ENCODE measurements around the gene ZNF862.

ZNF862 gene

GRCh38 chr7:149811831-149812490, 26.2 kb upstream of the ZNF862 start:
- no peak for FAIRE-seq

- no peak for FAIRE-seq
Observed at GRCh38 chr7:149813254-149814035, 24.7 kb upstream of the ZNF862 start.

DNA sequence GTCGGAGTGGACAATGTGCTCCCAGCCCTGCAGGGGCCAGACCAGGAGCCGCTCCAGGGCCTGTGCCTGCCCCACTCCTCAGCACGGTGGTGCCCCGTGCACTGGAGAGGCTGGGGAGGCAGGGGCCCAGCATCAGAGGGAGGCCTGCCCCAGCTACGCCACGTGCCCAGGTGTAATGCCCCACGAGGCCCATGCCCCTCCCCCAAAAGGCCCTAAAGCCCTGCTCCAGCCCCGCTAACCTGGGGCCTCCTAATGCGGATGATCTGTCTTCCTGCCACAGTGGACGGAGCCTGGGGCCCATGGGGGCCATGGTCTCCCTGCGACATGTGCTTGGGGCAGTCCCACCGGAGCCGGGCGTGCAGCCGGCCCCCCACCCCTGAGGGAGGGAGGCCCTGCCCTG, 23.7 kb upstream of the ZNF862 start:
- no peak for FAIRE-seq

DNA sequence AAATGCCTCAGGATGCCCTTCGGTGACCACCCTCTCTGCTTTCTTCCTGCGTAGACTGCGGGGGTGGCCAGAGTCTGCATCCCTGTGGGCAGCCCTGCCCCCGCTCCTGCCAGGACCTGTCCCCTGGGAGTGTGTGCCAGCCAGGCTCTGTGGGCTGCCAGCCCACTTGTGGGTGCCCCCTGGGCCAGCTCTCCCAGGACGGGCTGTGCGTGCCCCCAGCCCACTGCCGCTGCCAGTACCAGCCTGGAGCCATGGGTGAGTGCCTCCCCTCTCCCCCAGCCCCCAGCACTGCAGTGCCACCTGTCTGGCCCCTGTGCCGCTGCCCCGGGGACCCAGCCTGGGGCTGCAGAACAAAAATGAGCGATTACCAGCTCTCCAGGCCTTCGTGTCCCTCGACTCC, 23.1 kb upstream of the ZNF862 start:
- no peak for FAIRE-seq

DNA sequence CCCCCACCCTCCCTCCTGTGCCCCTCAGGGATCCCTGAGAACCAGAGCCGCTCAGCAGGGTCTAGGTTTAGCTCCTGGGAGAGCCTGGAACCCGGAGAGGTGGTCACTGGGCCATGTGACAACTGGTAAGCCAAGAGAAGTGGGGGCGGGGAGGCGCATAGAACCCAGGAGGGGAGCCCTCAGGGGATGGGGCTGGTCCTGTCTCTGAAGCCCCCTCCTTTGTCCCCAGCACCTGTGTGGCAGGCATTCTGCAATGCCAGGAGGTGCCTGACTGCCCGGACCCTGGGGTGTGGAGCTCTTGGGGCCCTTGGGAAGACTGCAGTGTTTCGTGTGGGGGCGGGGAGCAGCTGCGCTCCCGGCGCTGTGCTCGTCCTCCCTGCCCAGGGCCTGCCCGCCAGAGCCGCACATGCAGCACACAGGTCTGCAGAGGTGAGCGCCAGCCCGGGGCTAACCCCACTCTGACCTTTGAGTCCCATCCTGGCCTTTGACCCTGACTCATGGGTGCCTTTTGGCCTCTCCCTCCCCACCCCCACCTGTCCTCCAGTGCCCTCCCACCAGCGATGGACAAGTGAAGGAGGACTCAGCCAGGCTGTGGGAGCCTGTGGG, 22.4 kb upstream of the ZNF862 start:
- no peak for FAIRE-seq

- no peak for FAIRE-seq
Observed at GRCh38 chr7:149816267-149816751, 21.9 kb upstream of the ZNF862 start.

DNA sequence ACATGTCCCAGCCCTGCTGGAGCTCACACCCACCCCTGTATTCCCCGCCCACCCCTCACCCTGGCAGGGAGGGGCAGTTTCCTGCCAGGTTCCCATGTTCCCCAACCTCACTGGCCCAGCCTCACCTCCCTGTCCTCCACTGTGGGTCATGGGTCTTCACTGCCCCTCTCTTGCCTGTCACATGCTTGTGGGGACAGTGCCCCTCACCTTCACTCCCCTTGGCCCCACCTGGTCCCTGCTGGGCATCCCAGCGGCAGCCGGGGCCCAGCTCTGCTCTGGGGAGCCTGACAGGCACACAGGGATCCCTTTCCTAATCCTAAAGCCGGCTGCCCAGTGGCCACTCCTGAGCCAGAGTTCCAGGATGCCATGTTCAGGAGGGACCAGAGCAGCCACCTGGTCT, 21.4 kb upstream of the ZNF862 start:
- FAIRE-seq, result no peak

DNA sequence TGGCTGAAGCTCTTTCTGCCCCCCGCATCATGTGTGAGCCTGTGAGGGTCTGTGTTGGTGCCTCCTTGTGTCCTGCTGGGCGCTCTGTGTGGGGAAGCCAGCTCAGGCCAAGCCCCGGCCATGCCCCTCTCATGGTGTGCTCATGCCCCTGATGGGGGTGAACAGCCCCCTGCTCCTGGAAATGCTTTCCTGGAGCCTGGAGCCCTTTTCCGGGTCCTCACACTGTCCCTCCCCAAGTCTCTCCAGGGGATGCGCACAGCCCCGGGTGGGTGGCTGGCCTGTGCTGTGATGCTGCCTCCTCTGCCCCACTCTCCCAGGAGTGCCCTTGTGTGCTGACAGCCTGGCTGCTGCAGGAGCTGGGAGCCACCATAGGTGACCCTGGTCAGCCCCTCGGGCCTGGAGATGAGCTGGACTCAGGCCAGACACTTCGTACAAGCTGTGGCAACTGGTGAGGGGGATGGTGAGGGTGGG, 20.8 kb upstream of the ZNF862 start:
- no peak for FAIRE-seq

- FAIRE-seq, result no peak
Observed at GRCh38 chr7:149817836-149818535, 20.2 kb upstream of the ZNF862 start.

DNA sequence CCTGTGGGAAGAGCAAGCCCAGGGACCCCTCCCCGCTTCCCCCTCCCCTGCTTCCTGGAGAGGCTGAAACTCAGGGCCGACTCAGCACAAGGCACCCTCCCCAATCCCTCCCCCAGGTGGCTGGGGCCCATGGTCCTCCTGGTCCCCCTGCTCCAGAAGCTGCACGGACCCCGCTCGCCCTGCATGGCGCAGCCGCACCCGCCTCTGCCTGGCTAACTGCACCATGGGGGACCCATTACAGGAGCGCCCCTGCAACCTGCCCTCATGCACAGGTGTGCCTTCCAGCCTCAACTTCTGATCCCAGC, 19.7 kb upstream of the ZNF862 start:
- no peak for FAIRE-seq

DNA sequence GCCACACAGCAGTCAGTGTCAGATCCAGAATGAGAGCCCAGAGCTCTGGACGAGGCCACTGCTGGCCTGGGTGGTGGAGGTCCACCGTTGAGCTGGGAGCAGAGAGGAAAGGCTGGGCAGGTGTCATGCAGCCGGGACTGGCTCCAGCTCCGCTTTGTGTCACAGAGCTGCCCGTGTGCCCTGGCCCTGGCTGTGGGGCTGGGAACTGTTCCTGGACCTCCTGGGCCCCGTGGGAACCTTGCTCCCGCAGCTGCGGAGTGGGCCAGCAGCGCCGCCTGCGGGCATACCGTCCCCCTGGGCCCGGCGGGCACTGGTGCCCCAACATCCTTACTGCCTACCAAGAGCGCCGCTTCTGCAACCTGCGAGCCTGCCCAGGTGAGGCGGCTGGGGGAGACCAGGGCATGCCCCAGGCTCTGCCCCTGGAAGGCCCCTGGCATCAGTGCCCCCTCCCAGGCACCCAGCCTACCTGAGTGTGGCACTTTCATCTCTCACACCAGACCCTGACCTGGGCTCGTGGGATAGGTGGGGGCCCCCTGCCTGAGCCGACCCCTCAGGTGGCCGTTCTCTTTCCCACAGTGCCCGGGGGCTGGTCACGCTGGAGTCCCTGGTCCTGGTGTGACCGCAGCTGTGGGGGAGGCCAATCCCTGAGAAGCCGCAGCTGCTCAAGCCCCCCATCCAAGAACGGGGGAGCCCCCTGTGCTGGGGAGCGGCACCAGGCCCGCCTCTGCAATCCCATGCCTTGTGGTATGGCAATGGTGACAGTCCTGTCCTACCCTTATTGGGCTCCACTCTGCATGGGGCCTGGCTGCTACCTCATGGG, 18.8 kb upstream of the ZNF862 start:
- no peak for FAIRE-seq

GRCh38 chr7:149819961-149820340, 18.2 kb upstream of the ZNF862 start:
- FAIRE-seq, result no peak

- no peak for FAIRE-seq
Observed at GRCh38 chr7:149820622-149821190, 17.5 kb upstream of the ZNF862 start.

DNA sequence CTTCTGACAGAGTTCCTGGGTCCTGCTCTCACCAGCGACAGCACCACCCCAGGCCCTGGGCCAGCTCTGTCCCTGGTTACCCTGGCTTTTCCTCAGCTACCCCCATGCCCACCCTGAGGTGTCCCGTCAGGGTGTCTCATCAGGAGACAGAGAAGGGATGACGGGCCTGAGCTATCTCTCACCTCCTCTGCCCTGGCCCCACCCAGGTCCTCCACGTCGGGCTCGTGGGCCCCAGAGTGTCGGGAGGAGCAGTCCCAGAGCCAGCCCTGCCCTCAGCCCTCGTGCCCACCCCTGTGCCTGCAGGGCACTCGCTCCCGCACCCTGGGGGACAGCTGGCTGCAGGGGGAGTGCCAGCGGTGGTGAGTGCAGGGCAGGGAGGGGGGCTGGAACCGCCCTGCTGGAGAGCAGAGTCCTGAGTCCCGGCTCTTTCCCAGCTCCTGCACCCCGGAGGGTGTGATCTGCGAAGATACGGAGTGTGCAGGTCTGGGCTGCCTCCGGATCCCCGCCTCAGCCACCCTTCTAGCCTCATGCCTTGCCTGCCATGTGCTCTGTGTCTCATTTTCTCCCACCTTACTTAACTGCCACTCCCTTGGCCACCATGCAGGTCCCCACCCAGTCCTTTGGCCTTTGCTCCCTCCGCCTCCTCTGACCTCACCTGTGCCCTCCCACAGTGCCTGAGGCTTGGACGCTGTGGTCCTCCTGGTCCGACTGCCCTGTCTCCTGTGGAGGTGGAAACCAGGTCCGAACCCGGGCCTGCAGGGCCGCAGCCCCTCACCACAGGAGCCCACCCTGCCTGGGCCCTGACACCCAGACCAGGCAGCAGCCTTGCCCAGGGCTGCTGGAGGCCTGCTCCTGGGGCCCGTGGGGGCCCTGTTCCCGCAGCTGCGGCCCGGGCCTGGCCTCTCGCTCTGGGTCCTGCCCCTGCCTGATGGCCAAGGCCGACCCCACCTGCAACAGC, 16.7 kb upstream of the ZNF862 start:
- no peak for FAIRE-seq

DNA sequence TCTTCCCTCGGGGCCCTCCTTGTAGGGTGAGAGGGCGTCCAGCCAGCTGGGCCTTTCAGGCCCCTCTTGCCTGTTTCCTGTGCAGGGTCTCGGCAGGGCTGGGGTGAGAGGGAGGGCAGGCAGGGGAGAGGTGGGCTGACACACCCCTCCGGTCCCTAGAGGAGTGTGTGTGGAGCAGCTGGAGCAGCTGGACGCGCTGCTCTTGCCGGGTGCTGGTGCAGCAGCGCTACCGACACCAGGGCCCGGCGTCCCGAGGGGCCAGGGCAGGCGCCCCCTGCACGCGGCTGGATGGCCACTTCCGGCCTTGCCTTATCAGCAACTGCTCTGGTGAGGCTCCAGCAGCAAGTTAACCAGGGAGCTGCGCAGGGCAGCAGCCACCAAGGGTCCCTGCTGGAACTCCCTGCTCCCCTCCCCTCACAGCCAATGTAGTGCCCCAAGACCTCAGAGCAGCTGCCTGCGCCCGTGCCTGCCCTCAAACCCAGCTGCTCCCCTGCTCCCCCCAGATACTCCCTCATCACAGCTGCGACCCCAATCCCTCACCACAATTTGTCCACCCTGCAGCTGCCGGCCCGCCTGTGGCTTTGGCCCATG, 15.7 kb upstream of the ZNF862 start:
- FAIRE-seq, result no peak

- FAIRE-seq, result no peak
Observed at GRCh38 chr7:149823191-149823630, 15.0 kb upstream of the ZNF862 start.

DNA sequence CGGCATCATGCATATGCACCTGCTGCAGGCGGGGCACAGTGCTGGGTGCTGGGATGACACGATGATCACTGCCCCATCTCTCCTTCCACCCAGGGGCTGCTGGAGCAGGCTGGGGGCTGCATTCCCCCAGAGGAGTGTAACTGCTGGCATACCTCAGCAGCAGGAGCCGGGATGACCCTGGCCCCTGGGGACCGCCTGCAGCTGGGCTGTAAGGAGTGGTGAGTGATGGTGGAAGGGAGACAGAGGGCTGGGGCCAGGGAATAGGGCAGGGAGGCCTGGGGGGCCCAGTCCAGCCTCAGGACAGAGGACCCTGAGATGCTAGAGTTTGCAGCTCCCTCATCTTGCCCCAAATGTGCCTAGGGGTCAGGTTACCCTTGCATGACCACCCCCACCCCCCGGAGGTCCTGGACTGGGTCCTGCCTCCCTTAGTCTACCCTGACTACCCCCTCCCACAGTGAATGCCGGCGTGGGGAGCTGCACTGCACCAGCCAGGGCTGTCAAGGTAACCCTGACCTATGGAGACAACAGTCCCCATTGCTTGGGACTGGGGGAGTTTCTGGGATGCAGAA, 14.5 kb upstream of the ZNF862 start:
- no peak for FAIRE-seq

GRCh38 chr7:149824301-149824741, 13.9 kb upstream of the ZNF862 start:
- FAIRE-seq, result no peak

GRCh38 chr7:149824748-149825566, 13.2 kb upstream of the ZNF862 start:
- FAIRE-seq, result no peak
